ENCODE measurements around the gene NCR3LG1. TPM values are rescaled to one million over a fixed set of nuclear protein-coding genes. Genes with fewer than 3 reads are reported as not detected.

The NCR3LG1 gene
- total RNA-seq, 1 donor from 2014 or later = 0.39 TPM

- H3K27me3 Mint-ChIP-seq (ENCODE audit: insufficient read depth, low read depth) = peaks cover 7% of the 10 kb centered on the region
- no peak overlapping the region for H3K4me3 ChIP-seq
- H4K20me1 ChIP-seq (ENCODE audit: low read depth) = no peaks in the 10 kb centered on the region
- H3K27ac ChIP-seq = no peak overlapping the region
- H3K4me3 Mint-ChIP-seq = no peak overlapping the region
- no peaks in the 10 kb centered on the region for H3K9me3 ChIP-seq (ENCODE audit: low read depth)
- DNase-seq (ENCODE audit: low spot score) = no peak
- no peaks in the 10 kb centered on the region for H3K36me3 Mint-ChIP-seq
- no peak overlapping the region for H3K9ac ChIP-seq
- no peaks in the 10 kb centered on the region for H3K4me1 Mint-ChIP-seq
- H3K79me2 ChIP-seq (ENCODE audit: low read depth) = no peaks in the 10 kb centered on the region
- no peaks in the 10 kb centered on the region for H3K4me1 ChIP-seq
- H3K4me2 ChIP-seq = no peak overlapping the region
- H3K36me3 ChIP-seq = no peaks in the 10 kb centered on the region
- TF ChIP-seq EZH2phosphoT487 (IDR thresholded peaks at IDR 0.05) = no peak
- no peak for TF ChIP-seq EZH2 (IDR thresholded peaks at IDR 0.05)
- TF ChIP-seq CTCF (IDR thresholded peaks at IDR 0.05) = no peak
- no peak overlapping the region for H2AFZ ChIP-seq (replicated peaks)
- no peaks in the 10 kb centered on the region for H3K9me3 Mint-ChIP-seq
- H3K27me3 ChIP-seq = no peaks in the 10 kb centered on the region
- peak overlapping the region; percentile 74 for H3K27ac Mint-ChIP-seq
- no peaks in the 10 kb centered on the region for H3F3A ChIP-seq (ENCODE audit: low read depth)
Observed at GRCh38 chr11:17400048-17400775, 48.6 kb downstream of the NCR3LG1 start.

GRCh38 chr11:17401316-17401715 lies 49.7 kb downstream of the NCR3LG1 start:
- Histone ChIP-seq H3K9ac (no peak overlapping the region), H3K36me3 (no peaks in the 10 kb centered on the region), H3K27me3 (no peaks in the 10 kb centered on the region), H3F3A (ENCODE audit: low read depth) (no peaks in the 10 kb centered on the region), H3K79me2 (ENCODE audit: low read depth) (no peaks in the 10 kb centered on the region), H3K4me3 (no peak overlapping the region), H3K9me3 (ENCODE audit: low read depth) (no peaks in the 10 kb centered on the region), H3K4me2 (no peak overlapping the region), H4K20me1 (ENCODE audit: low read depth) (no peaks in the 10 kb centered on the region), H3K4me1 (peaks cover 6% of the 10 kb centered on the region), H3K27ac (no peak overlapping the region), H2AFZ (replicated peaks) (no peak overlapping the region)
- Mint-ChIP-seq H3K27ac (no peak overlapping the region), H3K36me3 (no peaks in the 10 kb centered on the region), H3K9me3 (no peaks in the 10 kb centered on the region), H3K4me3 (no peak overlapping the region), H3K27me3 (ENCODE audit: insufficient read depth, low read depth) (peaks cover 7% of the 10 kb centered on the region), H3K4me1 (no peaks in the 10 kb centered on the region)
- DNase-seq (ENCODE audit: low spot score) = no peak
- TF ChIP-seq EZH2phosphoT487 (IDR thresholded peaks at IDR 0.05) (no peak), CTCF (IDR thresholded peaks at IDR 0.05) (no peak), EZH2 (IDR thresholded peaks at IDR 0.05) (no peak)

GRCh38 chr11:17401841-17402240 lies 50.2 kb downstream of the NCR3LG1 start:
- DNase-seq (ENCODE audit: low spot score) = no peak
- Histone ChIP-seq H3K4me2 (no peak overlapping the region), H2AFZ (replicated peaks) (no peak overlapping the region), H3K4me3 (no peak overlapping the region), H4K20me1 (ENCODE audit: low read depth) (no peaks in the 10 kb centered on the region), H3F3A (ENCODE audit: low read depth) (no peaks in the 10 kb centered on the region), H3K27ac (no peak overlapping the region), H3K4me1 (peaks cover 6% of the 10 kb centered on the region), H3K9ac (no peak overlapping the region), H3K27me3 (no peaks in the 10 kb centered on the region), H3K9me3 (ENCODE audit: low read depth) (no peaks in the 10 kb centered on the region), H3K79me2 (ENCODE audit: low read depth) (no peaks in the 10 kb centered on the region), H3K36me3 (no peaks in the 10 kb centered on the region)
- no peak overlapping the region for H3K4me3 Mint-ChIP-seq
- H3K27ac Mint-ChIP-seq = no peak overlapping the region
- no peaks in the 10 kb centered on the region for H3K9me3 Mint-ChIP-seq
- TF ChIP-seq EZH2 (IDR thresholded peaks at IDR 0.05) (no peak), CTCF (IDR thresholded peaks at IDR 0.05) (no peak), EZH2phosphoT487 (IDR thresholded peaks at IDR 0.05) (no peak)
- peaks cover 8% of the 10 kb centered on the region for H3K27me3 Mint-ChIP-seq (ENCODE audit: insufficient read depth, low read depth)
- H3K36me3 Mint-ChIP-seq = no peaks in the 10 kb centered on the region
- no peaks in the 10 kb centered on the region for H3K4me1 Mint-ChIP-seq

Measured in neural progenitor cell (in vitro differentiated cells).